H9 (cell line): ENCODE measurements around the gene L1CAM. TPM values are rescaled to one million over a fixed set of nuclear protein-coding genes. Genes with fewer than 3 reads are reported as not detected.

Experiments used
- DNase-seq: peaks from one replicate; pipeline ENCODE4 v3.0.0-alpha.2; 2017
- H2AFZ ChIP-seq: one replicate; pipeline ENCODE4 v1.6.1; 2013; ENCODE audit warnings: mild to moderate bottlenecking, low read length, control low read depth, moderate library complexity
- H2AK5ac ChIP-seq: 2 replicates; pipeline ENCODE4 v1.6.1; 2013; ENCODE audit warnings: low read length, control low read depth, mixed read lengths; ENCODE audit not compliant: insufficient read length
- H2BK120ac ChIP-seq: one replicate; pipeline ENCODE4 v1.6.1; 2013; ENCODE audit warnings: low read depth, mild to moderate bottlenecking, low read length, control low read depth, inconsistent platforms; ENCODE audit not compliant: poor library complexity, severe bottlenecking
- H2BK12ac ChIP-seq: 2 replicates; pipeline ENCODE4 v1.6.1; 2013; ENCODE audit warnings: low read length, control low read depth, mixed read lengths, low read depth; ENCODE audit not compliant: insufficient read length
- H2BK15ac ChIP-seq: 2 replicates; pipeline ENCODE4 v1.6.1; 2013; ENCODE audit warnings: low read depth, low read length, control low read depth
- H2BK20ac ChIP-seq: one replicate; pipeline ENCODE4 v1.6.1; 2013; ENCODE audit warnings: low read depth, mild to moderate bottlenecking, low read length, control low read depth, inconsistent platforms; ENCODE audit not compliant: poor library complexity, severe bottlenecking
- H2BK5ac ChIP-seq: 2 replicates; pipeline ENCODE4 v1.6.1; 2013; ENCODE audit warnings: low read length, control low read depth, mixed read lengths; ENCODE audit not compliant: insufficient read length
- H3K14ac ChIP-seq: 2 replicates; pipeline ENCODE4 v1.6.1; 2013; ENCODE audit warnings: low read length, control low read depth; ENCODE audit not compliant: insufficient read depth
- H3K18ac ChIP-seq: 2 replicates; pipeline ENCODE4 v1.6.1; 2013; ENCODE audit warnings: low read depth, mild to moderate bottlenecking, mixed read lengths, low read length, control low read depth; ENCODE audit not compliant: insufficient read length
- H3K23ac ChIP-seq: 2 replicates; pipeline ENCODE4 v1.6.1; 2013; ENCODE audit warnings: low read length, control low read depth, mixed read lengths, low read depth; ENCODE audit not compliant: insufficient read length
- H3K23me2 ChIP-seq: 2 replicates; pipeline ENCODE4 v1.6.1; 2013; ENCODE audit warnings: low read depth, mild to moderate bottlenecking, mixed read lengths, low read length, control low read depth; ENCODE audit not compliant: insufficient read length, poor library complexity, severe bottlenecking
- H3K27ac ChIP-seq: 2 replicates; pipeline ENCODE4 v1.5.1; 2013; ENCODE audit warnings: low read length, control low read depth, mixed read lengths, low read depth; ENCODE audit not compliant: insufficient read length
- H3K27me3 ChIP-seq: 2 replicates; pipeline ENCODE4 v1.6.1; 2013; ENCODE audit warnings: low read length, control low read depth, inconsistent platforms; ENCODE audit not compliant: insufficient read depth
- H3K4ac ChIP-seq: 2 replicates; pipeline ENCODE4 v1.6.1; 2013; ENCODE audit warnings: low read depth, mild to moderate bottlenecking, control low read depth, inconsistent platforms, low read length, moderate library complexity
- H3K4me1 ChIP-seq: 2 replicates; pipeline ENCODE4 v1.6.1; 2013; ENCODE audit warnings: low read length, control low read depth, inconsistent platforms; ENCODE audit not compliant: insufficient read depth
- H3K4me2 ChIP-seq: 2 replicates; pipeline ENCODE4 v1.6.1; 2013; ENCODE audit warnings: low read length, control low read depth, mixed read lengths; ENCODE audit not compliant: insufficient read length, insufficient read depth
- H3K56ac ChIP-seq: 2 replicates; pipeline ENCODE4 v1.6.1; 2013; ENCODE audit warnings: low read depth, mild to moderate bottlenecking, mixed read lengths, low read length, control low read depth; ENCODE audit not compliant: insufficient read length
- H3K79me1 ChIP-seq: 2 replicates; pipeline ENCODE4 v1.6.1; 2013; ENCODE audit warnings: low read depth, mild to moderate bottlenecking, moderate library complexity, low read length, control low read depth, inconsistent platforms; ENCODE audit not compliant: insufficient read depth, poor library complexity, severe bottlenecking
- H3K79me2 ChIP-seq: 2 replicates; pipeline ENCODE4 v1.6.1; 2013; ENCODE audit warnings: low read length, control low read depth, inconsistent platforms; ENCODE audit not compliant: insufficient read depth
- H3K9ac ChIP-seq: 2 replicates; pipeline ENCODE4 v1.6.1; 2013; ENCODE audit warnings: low read length, control low read depth, mixed read lengths; ENCODE audit not compliant: insufficient read length; ENCODE audit errors: extremely low read depth
- H3K9me3 ChIP-seq: one replicate; pipeline ENCODE4 v1.6.1; 2013; ENCODE audit warnings: low read depth, low read length, inconsistent platforms; ENCODE audit not compliant: control insufficient read depth
- H3T11ph ChIP-seq: one replicate; pipeline ENCODE4 v1.6.1; 2013; ENCODE audit warnings: mild to moderate bottlenecking, low read length, control low read depth, inconsistent platforms
- H4K20me1 ChIP-seq: one replicate; pipeline ENCODE4 v1.6.1; 2013; ENCODE audit not compliant: control insufficient read depth, insufficient read length, insufficient read depth
- H4K5ac ChIP-seq: 2 replicates; pipeline ENCODE4 v1.6.1; 2013; ENCODE audit warnings: low read depth, mild to moderate bottlenecking, mixed read lengths, low read length, control low read depth; ENCODE audit not compliant: insufficient read length
- H4K8ac ChIP-seq: replicated peaks from 2 replicates; pipeline ENCODE4 v1.6.1; 2013; ENCODE audit warnings: low read length, control low read depth, mixed read lengths, low read depth; ENCODE audit not compliant: insufficient read length
- H4K91ac ChIP-seq: 2 replicates; pipeline ENCODE4 v1.6.1; 2013; ENCODE audit warnings: low read depth, mild to moderate bottlenecking, moderate library complexity, mixed read lengths, low read length, control low read depth; ENCODE audit not compliant: insufficient read length
- H3K27ac Mint-ChIP-seq, 3 experiments: 2 replicates in 2 of 3; 3 replicates in 1 of 3; pipeline ENCODE4 v1.8.0; 2020 to 2021; ENCODE audit warnings: mixed read lengths in 3 of 3, mild to moderate bottlenecking in 1 of 3, moderate library complexity in 1 of 3
- H3K27me3 Mint-ChIP-seq: 2 replicates; pipeline ENCODE4 v1.8.0; 2021; ENCODE audit warnings: low read depth, mild to moderate bottlenecking, moderate library complexity, mixed read lengths
- H3K36me3 Mint-ChIP-seq, 3 experiments: 2 replicates in 2 of 3; 3 replicates in 1 of 3; pipeline ENCODE4 v1.8.0; 2020 to 2021; ENCODE audit warnings: low read depth in 3 of 3, mixed read lengths in 3 of 3; ENCODE audit not compliant: insufficient read depth in 1 of 3
- H3K4me1 Mint-ChIP-seq, 2 experiments: 2 replicates each; pipeline ENCODE4 v1.8.0; 2020; ENCODE audit warnings: mixed read lengths in 2 of 2
- H3K4me3 Mint-ChIP-seq, 2 experiments: 2 replicates in 1 of 2; 3 replicates in 1 of 2; pipeline ENCODE4 v1.8.0; 2020 to 2021; ENCODE audit warnings: mild to moderate bottlenecking in 2 of 2, mixed read lengths in 2 of 2, moderate library complexity in 1 of 2
- H3K9me3 Mint-ChIP-seq, 2 experiments: 2 replicates in 1 of 2; 3 replicates in 1 of 2; pipeline ENCODE4 v1.8.0; 2020; ENCODE audit warnings: mild to moderate bottlenecking in 2 of 2, mixed read lengths in 2 of 2, moderate library complexity in 1 of 2
- CTCF ChIP-seq: fragments of 200-600 bp; sonication (generic); conservative IDR thresholded peaks from 3 replicates; pipeline ENCODE4 v1.8.0; 2021; ENCODE audit warnings: antibody characterized with exemption, mild to moderate bottlenecking
- WGBS: extraction: QIAGEN DNeasy Blood & Tissue Kit; methylation state at CpG from one replicate; pipeline ENCODE4 v1.1.7; 2013; ENCODE audit warnings: missing lambda C conversion rate, low lambda C conversion rate, mixed read lengths; ENCODE audit not compliant: insufficient read length; ENCODE audit errors: extremely low coverage; 5-methylcytosine and 5-hydroxymethylcytosine counted together
- total RNA-seq: library from RNA; stranded (reverse); gene quantifications from 2 replicates; pipeline ENCODE4 v1.2.1, GENCODE V29; 2021

Gene L1CAM
- total RNA-seq, 1 experiment from 2014 or later, result 22.7 TPM

GRCh38 chrX:153880440-153880815, 5.5 kb downstream of the L1CAM start:
- Histone ChIP-seq H2BK5ac (no peak overlapping the region), H2BK120ac (no peak overlapping the region), H3K18ac (no peak overlapping the region), H3K23ac (no peak overlapping the region), H3K23me2 (peaks cover 3% of the 10 kb centered on the region), H4K91ac (no peak overlapping the region), H3K9me3 (no peaks in the 10 kb centered on the region), H2BK15ac (no peak overlapping the region), H2AK5ac (no peak overlapping the region), H2BK12ac (no peak overlapping the region), H3K56ac (no peak overlapping the region), H3K27ac (no peak overlapping the region), H3K4ac (no peak overlapping the region), H4K20me1 (no peaks in the 10 kb centered on the region), H3K79me2 (no peaks in the 10 kb centered on the region), H3T11ph (no peak overlapping the region), H3K79me1 (no peaks in the 10 kb centered on the region), H4K8ac (no peak overlapping the region), H4K5ac (no peak overlapping the region), H3K9ac (no peak overlapping the region), H3K4me1 (no peaks in the 10 kb centered on the region; the same call in none of the 2 replicates), H2AFZ (no peak overlapping the region), H3K27me3 (no peaks in the 10 kb centered on the region), H3K14ac (no peak overlapping the region), H2BK20ac (no peak overlapping the region), H3K4me2 (no peak overlapping the region)
- no peak for DNase-seq
- H3K9me3 Mint-ChIP-seq, result peaks cover 55 to 72% of the 10 kb centered on the region in 2 experiments
- H3K4me1 Mint-ChIP-seq, result peaks cover 33 to 61% of the 10 kb centered on the region in 2 experiments
- H3K27me3 Mint-ChIP-seq, result peaks cover 29% of the 10 kb centered on the region
- no peak for TF ChIP-seq CTCF
- no peak overlapping the region for H3K27ac Mint-ChIP-seq
- no peak overlapping the region; a peak in 1 of 5 replicates for H3K4me3 Mint-ChIP-seq
- peaks cover 9 to 14% (median 10%) of the 10 kb centered on the region in 3 experiments; a peak in 6 of 7 replicates for H3K36me3 Mint-ChIP-seq
- no CpG with 5 or more reads among the region's 6 CpGs for WGBS
